HCT116 (cell line): ENCODE results near the gene TLL2. TPM values are rescaled to one million over a fixed set of nuclear protein-coding genes. Genes with fewer than 3 reads are reported as not detected.

ENCODE experiments used
- ATAC-seq: fragments of 200-7000 bp; cut with Tn5 transposase; 2 replicates; pipeline ENCODE4 v1.9.1; 2020; ENCODE audit warnings: mild to moderate bottlenecking, moderate library complexity
- BruUV-seq: library from RNA; stranded (reverse); fragments of 400-500 nt; replicated peaks from 2 replicates; lab custom pipeline; 2021; lab: Mats Ljungman, UMichigan
- CTCF ChIA-PET: fragments of 300-600 bp; sonication (Branson Sonifier 250); formaldehyde crosslinking; loops from one replicate; lab custom pipeline; 2021; ENCODE audit warnings: antibody characterized with exemption; lab: Charles Lee
- POLR2A ChIA-PET: fragments of 300-600, 350-600 bp; sonication (Branson Sonifier 250); formaldehyde crosslinking; loops from one replicate; lab custom pipeline; 2021; ENCODE audit warnings: antibody characterized with exemption; lab: Charles Lee
- RAD21 ChIA-PET, 2 experiments: fragments of 300-600 bp; sonication (Branson Sonifier 250); formaldehyde crosslinking; loops; one replicate each; lab custom pipeline; 2023; ENCODE audit warnings: low total read pairs in 2 of 2; ENCODE audit not compliant: uncharacterized antibody in 2 of 2, unreplicated experiment in 2 of 2, low non-redundant PET in 1 of 2; lab: Charles Lee
- DNase-seq: peaks from one replicate; pipeline ENCODE4 v3.0.0-alpha.2; 2010; ENCODE audit warnings: low read depth, low spot score
- H2AFZ ChIP-seq: fragments of 200-600 bp; shearing (Covaris generic), sonication (generic); 2 replicates; pipeline ENCODE4 v1.6.1; 2017; ENCODE audit warnings: low read depth, mixed run types, mixed read lengths, antibody characterized with exemption, low read length; ENCODE audit not compliant: poor library complexity, severe bottlenecking
- H3K27ac ChIP-seq: 2 replicates; pipeline ENCODE4 v1.5.1; 2012; ENCODE audit warnings: low read depth, low read length
- H3K27me3 ChIP-seq: fragments of 200-600 bp; sonication (generic); 2 replicates; pipeline ENCODE4 v1.6.1; 2016; ENCODE audit warnings: mixed run types, low read length, mixed read lengths; ENCODE audit not compliant: insufficient read depth
- H3K36me3 ChIP-seq, 2 experiments: fragments of 200-500 bp in 1 of 2; fragments of 200-600 bp in 1 of 2; sonication (Bioruptor generic) in 1 of 2; sonication (generic) in 1 of 2; 2 replicates each; pipeline versions ENCODE4 v1.5.1 to v1.6.1; 2014 to 2016; ENCODE audit warnings: low read length in 2 of 2, inconsistent platforms in 1 of 2, mixed read lengths in 1 of 2, mixed run types in 1 of 2; ENCODE audit not compliant: insufficient read depth in 2 of 2, control insufficient read depth in 1 of 2
- H3K4me1 ChIP-seq, 2 experiments: fragments of 200-600 bp in 1 of 2; sonication (generic) in 1 of 2; 2 replicates each; pipeline versions ENCODE4 v1.5.1 to v1.6.1; 2012 to 2017; ENCODE audit warnings: low read length in 2 of 2, inconsistent platforms in 1 of 2, mild to moderate bottlenecking in 1 of 2, mixed read lengths in 1 of 2, mixed run types in 1 of 2, moderate library complexity in 1 of 2; ENCODE audit not compliant: insufficient read depth in 2 of 2, control insufficient read depth in 1 of 2
- H3K4me2 ChIP-seq: fragments of 200-600 bp; sonication (generic); 2 replicates; pipeline ENCODE4 v1.6.1; 2017; ENCODE audit warnings: mixed run types, low read length, mixed read lengths
- H3K4me3 ChIP-seq, 2 experiments: fragments of 200-600 bp in 1 of 2; sonication (generic) in 1 of 2; replicated peaks in 1 of 2; 2 replicates each; pipeline ENCODE4 v1.5.1; 2011 to 2016; ENCODE audit warnings: low read length in 2 of 2, control low read depth in 1 of 2, low read depth in 1 of 2, mild to moderate bottlenecking in 1 of 2, mixed read lengths in 1 of 2, mixed run types in 1 of 2
- H3K79me2 ChIP-seq: fragments of 200-600 bp; sonication (generic); 2 replicates; pipeline ENCODE4 v1.6.1; 2017; ENCODE audit warnings: mild to moderate bottlenecking, mixed run types, low read length, moderate library complexity, mixed read lengths; ENCODE audit not compliant: insufficient read depth
- H3K9ac ChIP-seq: fragments of 200-600 bp; sonication (generic); 2 replicates; pipeline ENCODE4 v1.6.1; 2016; ENCODE audit warnings: low read length, mixed read lengths
- H3K9me2 ChIP-seq: fragments of 200-600 bp; sonication (generic), shearing (Covaris generic); 2 replicates; pipeline ENCODE4 v1.6.1; 2017; ENCODE audit warnings: mixed run types, mild to moderate bottlenecking, moderate library complexity; ENCODE audit not compliant: insufficient read depth
- H3K9me3 ChIP-seq, 2 experiments: fragments of 200-500 bp in 1 of 2; fragments of 200-600 bp in 1 of 2; sonication (Bioruptor generic) in 1 of 2; sonication (generic) in 1 of 2; 2 replicates each; pipeline ENCODE4 v1.6.1; 2014 to 2017; ENCODE audit warnings: low read length in 2 of 2, mixed read lengths in 2 of 2, inconsistent platforms in 1 of 2, low read depth in 1 of 2, mild to moderate bottlenecking in 1 of 2, mixed run types in 1 of 2, moderate library complexity in 1 of 2; ENCODE audit not compliant: control insufficient read depth in 1 of 2, insufficient read depth in 1 of 2
- H4K20me1 ChIP-seq: fragments of 200-600 bp; sonication (generic), shearing (Covaris generic); 2 replicates; pipeline ENCODE4 v1.6.1; 2017; ENCODE audit warnings: mixed run types, mild to moderate bottlenecking, moderate library complexity; ENCODE audit not compliant: insufficient read depth
- EGR1 ChIP-seq: IDR thresholded peaks from 2 replicates; pipeline ENCODE4 v1.6.1; 2012; ENCODE audit warnings: low read depth
- EZH2phosphoT487 ChIP-seq: fragments of 200-600 bp; IDR thresholded peaks from 2 replicates; pipeline ENCODE4 v1.6.1; 2018; ENCODE audit warnings: antibody characterized with exemption, borderline replicate concordance
- POLR2A ChIP-seq: IDR thresholded peaks from 2 replicates; pipeline ENCODE4 v1.7.0; 2011; ENCODE audit warnings: borderline replicate concordance; ENCODE audit not compliant: insufficient read depth, insufficient read length; ENCODE audit errors: extremely low read depth
- RAD21 ChIP-seq: IDR thresholded peaks from 2 replicates; pipeline ENCODE4 v1.6.1; 2012; ENCODE audit warnings: low read depth, mild to moderate bottlenecking
- SP1 ChIP-seq: IDR thresholded peaks from 2 replicates; pipeline ENCODE4 v1.6.1; 2012; ENCODE audit warnings: low read depth
- SRF ChIP-seq: IDR thresholded peaks from 2 replicates; pipeline ENCODE4 v1.6.1; 2012; ENCODE audit warnings: low read depth
- intact Hi-C: fragments of 100-400 bp; cut with micrococcal nuclease; formaldehyde crosslinking; loops from 2 replicates; pipeline ENCODE4 v1.10.0; 2022
- total RNA-seq: library from RNA; stranded (reverse); gene quantifications from one replicate; pipeline ENCODE4 v1.2.1, GENCODE V29; 2021; ENCODE audit not compliant: unreplicated experiment
- TF ChIP-seq, protein P1 (sequence below): IDR thresholded peaks from 2 replicates; pipeline ENCODE4 v1.6.1; 2012
- TF ChIP-seq, protein P2 (sequence below): IDR thresholded peaks from 2 replicates; pipeline ENCODE4 v1.6.1; 2011; ENCODE audit warnings: mild to moderate bottlenecking, low read length, moderate library complexity; ENCODE audit not compliant: insufficient replicate concordance; ENCODE audit errors: extremely low read depth

The TLL2 gene
- total RNA-seq, 1 experiment from 2014 or later = 1.3 TPM

DNA sequence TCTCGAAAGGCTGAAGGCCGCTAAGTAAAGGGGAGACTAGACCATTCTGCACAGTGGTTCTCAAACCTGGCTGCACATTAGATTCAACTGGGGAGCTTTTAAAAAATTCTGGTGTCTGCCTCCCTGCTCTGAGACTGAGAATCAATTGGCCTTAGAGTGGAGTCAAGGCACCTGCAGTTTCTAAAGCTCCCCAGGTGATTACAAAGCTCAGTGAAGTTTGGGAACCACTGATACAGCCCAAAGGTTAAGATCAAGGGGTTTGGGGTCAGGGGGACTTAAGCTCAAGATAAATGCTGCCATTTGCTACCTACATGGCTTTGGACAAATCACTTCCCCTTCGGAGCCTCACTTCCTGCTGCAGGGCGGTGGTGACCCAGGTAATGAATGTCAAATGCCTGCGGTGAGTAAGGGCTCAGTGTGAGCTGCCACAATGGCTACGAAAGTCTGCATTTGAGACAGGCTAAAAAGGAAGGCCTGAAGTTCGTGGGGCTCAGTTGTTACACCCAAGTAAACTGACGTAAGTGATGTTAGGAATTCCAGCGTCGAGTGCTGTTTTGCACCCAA, 72.3 kb downstream of the TLL2 start:
- Histone ChIP-seq H3K79me2 (no peaks in the 10 kb centered on the region), H3K9ac (no peak overlapping the region), H3K27ac (no peak overlapping the region), H2AFZ (no peak overlapping the region), H3K36me3 (no peaks in the 10 kb centered on the region), H3K4me3 (no peak overlapping the region), H3K9me2 (no peaks in the 10 kb centered on the region), H3K9me3 (no peaks in the 10 kb centered on the region)
- DNase-seq = no peak
- ChIA-PET CTCF (no interaction called here), RAD21 (no interaction called here)
- no peak for TF ChIP-seq EZH2phosphoT487
- no peak for TF ChIP-seq RAD21
- TF ChIP-seq, protein P1, sequence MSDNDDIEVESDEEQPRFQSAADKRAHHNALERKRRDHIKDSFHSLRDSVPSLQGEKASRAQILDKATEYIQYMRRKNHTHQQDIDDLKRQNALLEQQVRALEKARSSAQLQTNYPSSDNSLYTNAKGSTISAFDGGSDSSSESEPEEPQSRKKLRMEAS = no peak
- no peak for TF ChIP-seq POLR2A
- TF ChIP-seq, protein P2, sequence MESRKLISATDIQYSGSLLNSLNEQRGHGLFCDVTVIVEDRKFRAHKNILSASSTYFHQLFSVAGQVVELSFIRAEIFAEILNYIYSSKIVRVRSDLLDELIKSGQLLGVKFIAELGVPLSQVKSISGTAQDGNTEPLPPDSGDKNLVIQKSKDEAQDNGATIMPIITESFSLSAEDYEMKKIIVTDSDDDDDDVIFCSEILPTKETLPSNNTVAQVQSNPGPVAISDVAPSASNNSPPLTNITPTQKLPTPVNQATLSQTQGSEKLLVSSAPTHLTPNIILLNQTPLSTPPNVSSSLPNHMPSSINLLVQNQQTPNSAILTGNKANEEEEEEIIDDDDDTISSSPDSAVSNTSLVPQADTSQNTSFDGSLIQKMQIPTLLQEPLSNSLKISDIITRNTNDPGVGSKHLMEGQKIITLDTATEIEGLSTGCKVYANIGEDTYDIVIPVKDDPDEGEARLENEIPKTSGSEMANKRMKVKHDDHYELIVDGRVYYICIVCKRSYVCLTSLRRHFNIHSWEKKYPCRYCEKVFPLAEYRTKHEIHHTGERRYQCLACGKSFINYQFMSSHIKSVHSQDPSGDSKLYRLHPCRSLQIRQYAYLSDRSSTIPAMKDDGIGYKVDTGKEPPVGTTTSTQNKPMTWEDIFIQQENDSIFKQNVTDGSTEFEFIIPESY = no peak
- no peak for TF ChIP-seq SRF
- TF ChIP-seq SP1 = no peak
- no peak for TF ChIP-seq EGR1
- TF ChIP-seq, all 23 proteins: peak for 0
- H3K4me1 ChIP-seq = no peaks in the 10 kb centered on the region
- BruUV-seq = no TSS peak
- ATAC-seq = no peak
- H4K20me1 ChIP-seq = no peaks in the 10 kb centered on the region
- H3K4me2 ChIP-seq = no peak overlapping the region
- intact Hi-C loops = no loop called here
- POLR2A ChIA-PET = no interaction called here
- no peaks in the 10 kb centered on the region for H3K27me3 ChIP-seq
